ENCODE measurements around the gene AK9. TPM values are rescaled to one million over a fixed set of nuclear protein-coding genes. Genes with fewer than 3 reads are reported as not detected.
"Not testable (repeated sequence)": the region's sequence is repeated elsewhere in the genome, so short reads cannot be mapped to it uniquely, and the experiment has no call there.

The AK9 gene
- total RNA-seq, 4 donors from 2014 or later = 9.1 to 15.7 (median 13.2) TPM

GRCh38 chr6:109523478-109523877, 167.5 kb downstream of the AK9 start:
- H3K4me3 ChIP-seq = no peak overlapping the region
- no peaks in the 10 kb centered on the region for H3K36me3 ChIP-seq
- WGBS, 2 donors (ENCODE audit: low coverage in 1 of 2) = 80 to 95% methylated on average over 2 of the region's 2 CpGs
- no peak for ATAC-seq
- peaks cover 0 to 6% (median 0%) of the 10 kb centered on the region in 3 donors for H3K9me3 ChIP-seq
- H3K27me3 ChIP-seq = no peaks in the 10 kb centered on the region
- TF ChIP-seq EP300 (IDR thresholded peaks at IDR 0.05) (no peak), POLR2AphosphoS5 (IDR thresholded peaks at IDR 0.05) (no peak), POLR2A (IDR thresholded peaks at IDR 0.05) (no peak)
- TF ChIP-seq, protein P1, sequence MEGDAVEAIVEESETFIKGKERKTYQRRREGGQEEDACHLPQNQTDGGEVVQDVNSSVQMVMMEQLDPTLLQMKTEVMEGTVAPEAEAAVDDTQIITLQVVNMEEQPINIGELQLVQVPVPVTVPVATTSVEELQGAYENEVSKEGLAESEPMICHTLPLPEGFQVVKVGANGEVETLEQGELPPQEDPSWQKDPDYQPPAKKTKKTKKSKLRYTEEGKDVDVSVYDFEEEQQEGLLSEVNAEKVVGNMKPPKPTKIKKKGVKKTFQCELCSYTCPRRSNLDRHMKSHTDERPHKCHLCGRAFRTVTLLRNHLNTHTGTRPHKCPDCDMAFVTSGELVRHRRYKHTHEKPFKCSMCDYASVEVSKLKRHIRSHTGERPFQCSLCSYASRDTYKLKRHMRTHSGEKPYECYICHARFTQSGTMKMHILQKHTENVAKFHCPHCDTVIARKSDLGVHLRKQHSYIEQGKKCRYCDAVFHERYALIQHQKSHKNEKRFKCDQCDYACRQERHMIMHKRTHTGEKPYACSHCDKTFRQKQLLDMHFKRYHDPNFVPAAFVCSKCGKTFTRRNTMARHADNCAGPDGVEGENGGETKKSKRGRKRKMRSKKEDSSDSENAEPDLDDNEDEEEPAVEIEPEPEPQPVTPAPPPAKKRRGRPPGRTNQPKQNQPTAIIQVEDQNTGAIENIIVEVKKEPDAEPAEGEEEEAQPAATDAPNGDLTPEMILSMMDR (IDR thresholded peaks at IDR 0.05) = no peak
- H3K4me1 ChIP-seq = no peaks in the 10 kb centered on the region
- no peak overlapping the region for H3K27ac ChIP-seq

GRCh38 chr6:109521080-109521479, 169.9 kb downstream of the AK9 start:
- 72 to 73% methylated on average over 3 of the region's 3 CpGs for WGBS, 2 donors (ENCODE audit: low coverage in 1 of 2)
- TF ChIP-seq POLR2A (IDR thresholded peaks at IDR 0.05) (no peak), POLR2AphosphoS5 (IDR thresholded peaks at IDR 0.05) (no peak), EP300 (IDR thresholded peaks at IDR 0.05) (no peak)
- TF ChIP-seq, protein P1 (IDR thresholded peaks at IDR 0.05) = no peak
- no peak for ATAC-seq
- peaks cover 0 to 6% (median 0%) of the 10 kb centered on the region in 3 donors for H3K9me3 ChIP-seq
- H3K27ac ChIP-seq = no peak overlapping the region
- H3K27me3 ChIP-seq = no peaks in the 10 kb centered on the region
- no peak overlapping the region for H3K4me3 ChIP-seq
- no peaks in the 10 kb centered on the region for H3K4me1 ChIP-seq
- no peaks in the 10 kb centered on the region for H3K36me3 ChIP-seq

GRCh38 chr6:109519647-109520046, 171.4 kb downstream of the AK9 start:
- H3K4me1 ChIP-seq, H3K27me3 ChIP-seq, H3K4me3 ChIP-seq, H3K9me3 ChIP-seq, H3K36me3 ChIP-seq, ATAC-seq, H3K27ac ChIP-seq: not testable (repeated sequence)

- TF ChIP-seq, protein P1 (IDR thresholded peaks at IDR 0.05) = no peak
- TF ChIP-seq POLR2A (IDR thresholded peaks at IDR 0.05) = no peak
- TF ChIP-seq EP300 (IDR thresholded peaks at IDR 0.05) = no peak
- TF ChIP-seq POLR2AphosphoS5 (IDR thresholded peaks at IDR 0.05) = no peak
- no peak for ATAC-seq
- no peak overlapping the region for H3K27ac ChIP-seq
- peaks cover 0 to 6% (median 0%) of the 10 kb centered on the region in 3 donors for H3K9me3 ChIP-seq
- WGBS, 2 donors (ENCODE audit: low coverage in 1 of 2) = 17 to 75% methylated on average over 1 to 2 of the region's 3 CpGs
- H3K4me3 ChIP-seq = no peak overlapping the region
- H3K4me1 ChIP-seq = no peaks in the 10 kb centered on the region
- no peaks in the 10 kb centered on the region for H3K27me3 ChIP-seq
- no peaks in the 10 kb centered on the region for H3K36me3 ChIP-seq
Observed at GRCh38 chr6:109516929-109517328, 174.1 kb downstream of the AK9 start.

- Histone ChIP-seq H3K4me3 (no peak overlapping the region), H3K36me3 (no peaks in the 10 kb centered on the region), H3K4me1 (no peaks in the 10 kb centered on the region), H3K27me3 (no peaks in the 10 kb centered on the region), H3K27ac (no peak overlapping the region), H3K9me3 (peaks cover 0 to 6% (median 0%) of the 10 kb centered on the region in 3 donors)
- TF ChIP-seq POLR2A (IDR thresholded peaks at IDR 0.05) (no peak), POLR2AphosphoS5 (IDR thresholded peaks at IDR 0.05) (no peak), EP300 (IDR thresholded peaks at IDR 0.05) (no peak)
- TF ChIP-seq, protein P1 (IDR thresholded peaks at IDR 0.05) = no peak
- no peak for ATAC-seq
- WGBS, 2 donors (ENCODE audit: low coverage in 1 of 2) = 73% methylated on average over 6 of the region's 6 CpGs
Observed at GRCh38 chr6:109515781-109516409, 175.1 kb downstream of the AK9 start.
